A549 (cell line): Measurements from ENCODE around the gene SLC25A28. TPM values are rescaled to one million over a fixed set of nuclear protein-coding genes. Genes with fewer than 3 reads are reported as not detected.

Source experiments
- ATAC-seq, 2 experiments: fragments of 200-7000 bp in 1 of 2; fragments of >200 bp in 1 of 2; cut with Nextera tagmentation in 1 of 2; cut with Tn5 transposase in 1 of 2; 3 replicates each; pipeline versions ENCODE4 v1.8.0 to v1.9.1; 2018 to 2020; ENCODE audit warnings: mild to moderate bottlenecking in 1 of 2, moderate library complexity in 1 of 2
- CTCF ChIA-PET: fragments of 300-600 bp; sonication (Branson Sonifier 250); formaldehyde crosslinking; extraction: SDS; loops from one replicate; lab custom pipeline; 2021; ENCODE audit warnings: antibody characterized with exemption, inconsistent platforms; lab: Yijun Ruan, JAX
- POLR2A ChIA-PET: fragments of 350-600 bp; formaldehyde crosslinking; extraction: SDS; loops from one replicate; lab custom pipeline; 2021; ENCODE audit warnings: antibody characterized with exemption, inconsistent platforms; lab: Yijun Ruan, JAX
- DNase-seq, 2 experiments: peaks; one replicate each; pipeline versions ENCODE4 v3.0.0 to v3.0.0-alpha.2; 2011 to 2016; ENCODE audit warnings: low read depth in 1 of 2, low spot score in 1 of 2
- FAIRE-seq: peaks from 2 replicates; lab custom pipeline; 2011; peaks lifted over from hg19 to GRCh38; lab: Jason Lieb, UNC
- H3K27ac ChIP-seq, 2 experiments: fragments of >200 bp; sonication (Bioruptor Twin); formaldehyde crosslinking; 3 replicates each; pipeline ENCODE4 v1.5.1; 2016 to 2017
- H3K4me1 ChIP-seq: fragments of >200 bp; sonication (Bioruptor Twin); formaldehyde crosslinking; 3 replicates; pipeline ENCODE4 v1.6.1; 2016
- H3K4me2 ChIP-seq: fragments of >200 bp; sonication (Bioruptor Twin); formaldehyde crosslinking; 3 replicates; pipeline ENCODE4 v1.6.1; 2016
- H3K4me3 ChIP-seq: fragments of >200 bp; sonication (Bioruptor Twin); formaldehyde crosslinking; 3 replicates; pipeline ENCODE4 v1.5.1; 2016
- H3K9me3 ChIP-seq: fragments of >200 bp; sonication (Bioruptor Twin); formaldehyde crosslinking; 3 replicates; pipeline ENCODE4 v1.6.1; 2016
- CBX8 ChIP-seq: fragments of 200-600 bp; sonication (generic); IDR thresholded peaks from 2 replicates; pipeline ENCODE4 v1.6.1; 2016
- EHMT2 ChIP-seq: fragments of 200-600 bp; sonication (generic); IDR thresholded peaks from 2 replicates; pipeline ENCODE4 v1.6.1; 2016; ENCODE audit warnings: antibody characterized with exemption, low read depth, mild to moderate bottlenecking, moderate library complexity
- FOXS1 ChIP-seq: fragments of 250-450 bp; sonication (Bioruptor Pico); IDR thresholded peaks from 2 replicates; pipeline ENCODE4 v1.5.0; 2020; ENCODE audit warnings: mild to moderate bottlenecking, moderate library complexity
- HES2 ChIP-seq: fragments of >200 bp; sonication (Bioruptor Twin); formaldehyde crosslinking; IDR thresholded peaks from 2 replicates; pipeline ENCODE4 v1.6.1; 2016
- KDM5A ChIP-seq: fragments of 200-600 bp; sonication (generic); IDR thresholded peaks from 2 replicates; pipeline ENCODE4 v1.6.1; 2016; ENCODE audit warnings: antibody characterized with exemption, mild to moderate bottlenecking
- RAD21 ChIP-seq, 2 experiments: fragments of >200 bp in 1 of 2; sonication (Bioruptor Twin) in 1 of 2; formaldehyde crosslinking in 1 of 2; IDR thresholded peaks in 1 of 2; conservative IDR thresholded peaks in 1 of 2; 2 replicates in 1 of 2; 3 replicates in 1 of 2; pipeline ENCODE4 v1.6.1; 2012 to 2018; ENCODE audit warnings: inconsistent platforms in 1 of 2
- REST ChIP-seq: fragments of 200-600 bp; sonication (generic); IDR thresholded peaks from 2 replicates; pipeline ENCODE4 v1.6.1; 2016; ENCODE audit warnings: antibody characterized with exemption, mild to moderate bottlenecking, moderate library complexity
- RFX5 ChIP-seq: fragments of 450-650 bp; IDR thresholded peaks from 2 replicates; pipeline ENCODE4 v1.7.1; 2014; ENCODE audit warnings: antibody characterized with exemption, mild to moderate bottlenecking, moderate library complexity
- RNF2 ChIP-seq: fragments of 200-600 bp; sonication (generic); IDR thresholded peaks from 2 replicates; pipeline ENCODE4 v1.6.1; 2016; ENCODE audit warnings: low read depth, mild to moderate bottlenecking, antibody characterized with exemption, moderate library complexity, borderline replicate concordance
- SMC3 ChIP-seq: fragments of >200 bp; sonication (Bioruptor Twin); formaldehyde crosslinking; IDR thresholded peaks from 3 replicates; pipeline ENCODE4 v1.6.1; 2018; ENCODE audit warnings: inconsistent platforms
- SREBF2 ChIP-seq: fragments of 450-650 bp; IDR thresholded peaks from 2 replicates; pipeline ENCODE4 v1.6.1; 2014; ENCODE audit warnings: mild to moderate bottlenecking, moderate library complexity
- ZNF302 ChIP-seq: fragments of 250-450 bp; sonication (Bioruptor Pico); IDR thresholded peaks from 2 replicates; pipeline ENCODE4 v1.9.0; 2021; ENCODE audit warnings: inconsistent platforms, mild to moderate bottlenecking, moderate library complexity
- ZSCAN20 ChIP-seq: fragments of 250-450 bp; sonication (Bioruptor Pico); IDR thresholded peaks from 2 replicates; pipeline ENCODE4 v1.8.0; 2022; ENCODE audit warnings: mild to moderate bottlenecking, moderate library complexity
- whole genome bisulfite sequencing: methylation state at CpG from one replicate; pipeline ENCODE4 v1.1.6; 2017; ENCODE audit errors: missing lambda C conversion rate; 5-methylcytosine and 5-hydroxymethylcytosine counted together
- polyA plus RNA-seq, 4 experiments: library from polyadenylated mRNA; depleted of rRNA in 3 of 4; stranded (reverse); fragments of >200 nt; fragmentation: RNase III in 1 of 4; extraction: RNeasy Plus Mini Kit Qiagen cat#74134 plus additional on column Dnase treatment in 1 of 4; gene quantifications; 2 replicates in 3 of 4; 3 replicates in 1 of 4; pipeline ENCODE4 v1.2.3, GENCODE V29; 2011 to 2017
- TF ChIP-seq, protein P1 (sequence below): fragments of 250-450 bp; sonication (Bioruptor Pico); IDR thresholded peaks from 2 replicates; pipeline ENCODE4 v1.5.0; 2020; ENCODE audit warnings: low read depth, mild to moderate bottlenecking, moderate library complexity

SLC25A28 gene
- polyA plus RNA-seq, 2 of the 4 experiments (the other 2 are of a cell fraction) = 21.4 to 24.1 TPM

- TF ChIP-seq RAD21 (conservative IDR thresholded peaks at IDR 0.05 in 1 of 2, IDR thresholded peaks at IDR 0.05 in 1 of 2) (no peak), KDM5A (no peak), SREBF2 (no peak), SMC3 (no peak)
These were observed 38.4 kb upstream of the SLC25A28 start (continued) for GRCh38 chr10:99658622-99659030.

- no peak overlapping the region for H3K27ac ChIP-seq
- FAIRE-seq = no peak
These were observed 36.2 kb upstream of the SLC25A28 start for GRCh38 chr10:99656199-99657064.

DNA sequence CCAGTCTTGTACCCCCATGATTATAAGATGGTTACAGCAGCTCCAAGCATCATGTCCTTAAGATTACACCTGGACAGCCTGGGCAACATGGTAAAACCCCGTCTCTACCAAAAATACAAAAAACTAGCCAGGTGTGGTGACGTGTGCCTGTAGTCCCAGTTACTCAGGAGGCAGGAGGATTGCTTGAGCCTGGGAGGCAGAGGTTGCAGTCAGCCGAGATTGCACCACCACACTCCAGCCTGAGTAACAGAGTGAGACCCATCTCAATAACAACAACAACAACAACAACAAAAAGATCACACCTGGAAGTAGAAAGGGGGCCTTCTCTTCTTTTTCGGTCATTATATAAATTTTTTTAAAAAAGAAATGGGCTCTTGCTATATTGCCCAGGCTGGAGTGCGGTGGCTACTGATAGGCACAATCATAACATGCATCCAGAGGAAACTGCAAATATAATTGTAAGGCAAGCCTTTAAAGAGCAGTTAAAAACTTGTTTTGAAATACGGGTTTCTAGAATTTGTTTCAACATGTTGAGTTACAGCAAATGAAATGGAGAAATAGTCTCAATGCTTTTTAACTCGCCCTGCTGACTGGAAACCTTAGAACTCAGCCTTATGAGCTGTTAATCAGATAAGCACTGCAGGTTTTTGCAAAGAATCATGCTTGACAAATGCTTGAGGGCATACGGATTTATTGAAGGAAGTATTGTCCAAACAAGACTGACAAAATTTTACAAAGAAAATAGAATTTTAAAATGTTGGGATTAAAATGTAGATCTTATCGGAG lies 34.3 kb upstream of the SLC25A28 start:
- WGBS = 82% methylated on average over 9 of the region's 9 CpGs
- H3K9me3 ChIP-seq = no peaks in the 10 kb centered on the region
- ChIA-PET CTCF (interaction anchor here (0.6 to 2.3 kb wide), 4 partner anchors 24 to 328 kb away, joined by 3 to 6 read pairs (median 3); no protein-coding TSS in a partner anchor), POLR2A (interaction anchor here (0.5 kb wide), 1 partner anchor 100 kb away, joined by 3 read pairs; no protein-coding TSS in a partner anchor)
- ATAC-seq (no peak), FAIRE-seq (no peak), DNase-seq (no peak)
- no peak for TF ChIP-seq RNF2
- TF ChIP-seq REST = no peak
- no peak for TF ChIP-seq RFX5
- TF ChIP-seq, protein P1, sequence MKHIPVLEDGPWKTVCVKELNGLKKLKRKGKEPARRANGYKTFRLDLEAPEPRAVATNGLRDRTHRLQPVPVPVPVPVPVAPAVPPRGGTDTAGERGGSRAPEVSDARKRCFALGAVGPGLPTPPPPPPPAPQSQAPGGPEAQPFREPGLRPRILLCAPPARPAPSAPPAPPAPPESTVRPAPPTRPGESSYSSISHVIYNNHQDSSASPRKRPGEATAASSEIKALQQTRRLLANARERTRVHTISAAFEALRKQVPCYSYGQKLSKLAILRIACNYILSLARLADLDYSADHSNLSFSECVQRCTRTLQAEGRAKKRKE = no peak
- no peak overlapping the region for H3K27ac ChIP-seq
- H3K4me3 ChIP-seq = no peak overlapping the region
- no peak overlapping the region for H3K4me2 ChIP-seq
- H3K4me1 ChIP-seq = no peaks in the 10 kb centered on the region

More at GRCh38 chr10:99656199-99657064, 36.2 kb upstream of the SLC25A28 start:
- ATAC-seq (no peak), DNase-seq (no peak)
- CTCF ChIA-PET = no interaction called here
- no peak overlapping the region for H3K4me2 ChIP-seq
- 53% methylated on average over 1 of the region's 1 CpG for WGBS
- H3K4me3 ChIP-seq = no peak overlapping the region
- TF ChIP-seq HES2 = no peak
- no peak for TF ChIP-seq EHMT2
- TF ChIP-seq ZSCAN20 = no peak
- TF ChIP-seq REST = no peak
- TF ChIP-seq FOXS1 (CRISPR knock-in tag) = no peak
- no peak for TF ChIP-seq CBX8
- no peak for TF ChIP-seq ZNF302 (CRISPR knock-in tag)
- TF ChIP-seq, all 56 proteins: peak for 0
- no peaks in the 10 kb centered on the region for H3K9me3 ChIP-seq
- H3K4me1 ChIP-seq = peaks cover 14% of the 10 kb centered on the region
- POLR2A ChIA-PET = no interaction called here
